HG02852 (cell line): Measurements from ENCODE around the gene CUX1.

Source experiments
- ATAC-seq: cut with Tn5 transposase; IDR thresholded peaks from one replicate; pipeline ENCODE4 v1.9.1; 2021; ENCODE audit warnings: mild to moderate bottlenecking, moderate library complexity; ENCODE audit not compliant: unreplicated experiment

CUX1 gene

GRCh38 chr7:101934618-101935017 lies 117.2 kb downstream of the CUX1 start:
- no peak for ATAC-seq

DNA sequence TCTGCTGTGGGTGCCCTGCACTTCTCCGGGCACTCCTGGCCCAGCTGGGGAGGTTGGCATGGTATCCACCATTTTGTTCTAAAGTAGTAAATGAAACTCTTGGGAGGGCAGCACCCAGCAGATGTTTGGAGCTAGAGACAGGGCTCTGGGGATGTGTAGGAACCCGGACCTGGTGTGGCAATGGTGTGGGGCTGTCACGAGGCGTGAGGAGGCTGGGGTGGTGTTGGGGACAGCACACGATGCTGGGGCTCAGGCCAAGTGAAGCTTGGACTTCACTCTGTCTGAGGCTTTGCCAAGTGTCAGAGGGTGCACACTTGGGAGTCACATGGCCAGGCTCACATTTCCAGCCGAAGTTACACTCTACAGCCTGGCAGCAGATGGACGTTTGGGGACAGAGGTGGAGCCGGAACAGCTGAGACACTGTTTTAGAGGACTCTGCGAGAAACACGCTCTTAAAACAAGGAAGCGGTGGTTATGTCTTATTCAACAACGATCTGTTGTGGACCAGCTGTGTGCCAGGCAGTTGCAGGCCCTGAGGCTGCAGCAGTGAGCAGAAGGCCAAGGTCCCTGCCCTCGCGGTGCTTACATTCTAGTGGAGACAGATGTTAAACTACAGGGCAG lies 118.2 kb downstream of the CUX1 start:
- no peak for ATAC-seq

DNA sequence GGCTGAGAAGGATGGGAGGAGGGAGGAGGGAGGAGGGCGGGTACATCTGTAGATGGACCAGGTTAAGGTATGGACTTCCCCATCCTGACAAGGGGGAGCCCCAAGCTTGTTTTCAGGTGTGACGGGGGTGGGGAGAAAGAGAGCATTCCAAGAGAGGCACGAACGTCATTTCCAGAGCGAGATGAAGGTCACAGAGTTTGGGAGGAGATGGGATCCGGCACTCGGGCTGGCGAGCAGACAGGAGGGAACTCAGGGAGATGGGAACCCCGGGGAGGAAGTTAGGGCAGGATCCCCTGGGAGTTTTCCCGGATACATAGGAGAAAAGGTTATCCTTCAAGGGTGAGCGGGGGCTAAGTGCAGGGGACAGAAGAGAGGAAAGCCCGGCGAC lies 118.8 kb downstream of the CUX1 start:
- ATAC-seq = no peak

DNA sequence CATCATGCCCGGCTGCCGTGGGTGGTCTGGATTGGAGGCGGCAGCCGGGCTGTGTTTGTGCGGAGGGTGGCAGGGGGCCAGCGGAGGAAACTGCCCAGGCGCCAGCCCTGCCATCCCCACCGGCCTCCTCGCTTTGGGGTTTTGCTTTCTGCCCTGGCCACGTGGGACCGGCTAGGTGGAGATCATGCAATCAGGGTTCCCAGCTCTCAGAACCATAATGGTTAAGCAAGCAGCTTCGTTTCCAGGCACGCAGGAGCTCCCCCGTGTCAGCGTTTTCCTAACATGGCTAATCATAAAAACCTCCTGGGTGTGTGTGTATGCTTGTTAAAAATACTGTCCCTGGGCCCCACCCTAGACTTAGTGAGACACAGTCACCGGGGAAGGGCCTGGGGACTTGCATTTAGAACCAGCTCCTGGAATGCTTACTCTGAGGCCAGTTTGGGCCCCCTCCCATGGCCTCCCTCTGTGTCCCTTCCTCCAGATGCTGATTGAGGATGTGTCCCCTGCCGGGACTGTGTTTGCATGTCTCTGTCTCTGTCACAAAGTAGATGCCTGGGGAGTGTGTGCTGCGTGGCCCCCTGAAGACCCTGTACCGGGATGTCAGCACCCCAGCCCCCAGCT lies 119.3 kb downstream of the CUX1 start:
- no peak for ATAC-seq

DNA sequence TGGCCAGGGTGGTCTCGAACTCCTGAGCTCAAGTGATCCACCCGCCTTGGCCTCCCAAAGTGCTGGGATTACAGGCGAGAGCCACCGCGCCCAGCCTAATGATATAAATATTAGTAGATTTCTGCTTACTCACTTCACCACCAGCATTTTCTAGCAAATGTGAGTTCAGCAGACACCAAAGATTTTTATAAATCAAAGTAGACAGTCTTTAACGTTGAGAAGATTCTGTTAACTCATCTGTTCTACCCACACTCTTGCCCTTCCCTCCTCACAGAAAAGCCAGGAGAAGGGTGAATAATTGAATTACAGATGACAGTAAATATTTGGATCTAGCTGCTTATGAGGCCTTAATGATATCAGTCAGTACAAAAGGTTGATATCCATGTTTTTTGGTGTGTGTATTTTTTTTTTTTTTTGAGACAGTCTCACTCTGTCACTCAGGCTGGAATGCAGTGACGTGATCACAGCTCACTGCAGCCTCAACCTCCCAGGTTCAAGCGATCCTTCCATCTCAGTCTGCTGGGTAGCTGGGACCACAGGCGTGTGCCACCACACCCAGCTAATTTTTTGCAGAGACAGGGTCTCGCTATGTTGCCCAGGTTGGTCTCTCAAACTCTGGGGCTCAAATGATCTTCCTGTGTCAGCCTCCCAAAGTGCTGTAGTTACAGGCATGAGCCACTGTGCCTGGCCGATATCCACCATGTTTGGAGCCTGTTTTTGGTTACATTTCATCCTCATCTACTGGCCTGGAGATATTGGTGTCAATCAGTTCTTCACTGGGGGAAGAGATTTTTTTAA lies 120.5 kb downstream of the CUX1 start:
- ATAC-seq = no peak

DNA sequence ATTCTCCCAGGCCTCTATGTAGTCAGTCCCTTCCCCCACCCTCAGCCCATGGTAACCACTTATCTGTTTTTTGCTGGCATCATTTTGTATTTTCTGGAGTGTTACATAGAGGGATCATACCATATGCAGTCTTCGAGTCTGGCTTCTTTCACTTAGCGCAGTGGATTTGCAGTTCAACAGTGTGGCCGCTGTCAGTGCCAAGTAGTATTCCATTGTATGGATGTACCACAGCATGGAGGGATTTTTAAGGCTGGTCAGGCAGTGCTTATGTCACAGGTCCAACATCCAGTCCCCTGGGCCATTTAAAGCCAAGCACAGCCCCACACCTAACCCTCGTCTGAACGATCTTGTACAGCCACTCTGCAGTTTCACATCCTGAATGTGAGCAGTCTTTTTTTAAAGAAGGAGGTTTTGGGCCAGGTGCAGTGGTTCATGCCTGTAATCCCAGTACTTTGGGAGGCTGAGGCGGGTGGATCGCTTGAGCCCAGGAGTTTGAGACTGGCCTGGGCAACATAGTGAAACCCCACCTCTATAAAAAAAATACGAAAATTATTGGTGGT lies 121.8 kb downstream of the CUX1 start:
- peak; percentile 74 for ATAC-seq

GRCh38 chr7:101940151-101940550 lies 122.7 kb downstream of the CUX1 start:
- ATAC-seq = no peak

- ATAC-seq = no peak
Observed at GRCh38 chr7:101940830-101941229, 123.4 kb downstream of the CUX1 start.

DNA sequence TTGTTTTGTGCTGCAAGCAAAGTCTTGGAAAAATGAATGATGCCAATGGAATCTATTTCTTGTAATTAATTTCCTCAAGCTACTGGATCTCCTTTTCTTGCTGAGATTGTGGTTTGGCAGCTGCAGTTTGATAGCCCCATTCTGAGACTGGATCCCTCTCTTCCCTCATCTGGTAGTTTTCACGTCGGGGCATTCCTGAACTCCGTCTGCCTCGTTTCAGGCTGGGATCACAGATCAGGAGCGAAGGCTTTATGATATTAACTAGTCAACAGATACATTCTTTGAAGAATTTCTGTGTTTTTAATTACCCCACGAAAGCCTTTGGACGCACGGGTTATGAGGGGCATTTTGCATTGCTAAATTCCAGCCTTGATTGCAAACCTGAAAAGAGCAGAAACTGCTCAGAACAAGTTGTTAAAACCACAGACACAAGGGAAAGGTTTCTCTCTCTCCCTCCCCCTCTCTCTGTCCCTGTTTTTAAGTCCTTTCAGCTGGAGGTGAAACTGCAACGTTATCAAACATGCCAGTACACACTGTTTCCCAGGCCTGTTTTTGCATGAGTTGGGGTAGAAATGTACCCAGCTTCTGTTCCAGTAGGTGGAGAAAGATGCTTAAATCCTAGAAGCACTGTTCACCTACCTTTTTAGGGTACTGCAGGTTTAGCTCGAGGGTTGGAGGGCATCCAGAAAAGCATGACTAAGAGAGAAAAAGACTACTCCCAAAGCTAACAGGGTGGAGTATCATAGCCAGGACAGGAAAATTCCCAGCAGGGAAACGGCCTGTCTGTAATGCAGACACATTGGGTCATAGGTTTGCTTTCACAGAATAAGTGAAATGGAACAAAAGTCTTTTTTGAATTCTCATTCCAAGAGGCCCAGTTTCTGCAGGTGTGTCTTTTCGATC lies 124.3 kb downstream of the CUX1 start:
- ATAC-seq = no peak

DNA sequence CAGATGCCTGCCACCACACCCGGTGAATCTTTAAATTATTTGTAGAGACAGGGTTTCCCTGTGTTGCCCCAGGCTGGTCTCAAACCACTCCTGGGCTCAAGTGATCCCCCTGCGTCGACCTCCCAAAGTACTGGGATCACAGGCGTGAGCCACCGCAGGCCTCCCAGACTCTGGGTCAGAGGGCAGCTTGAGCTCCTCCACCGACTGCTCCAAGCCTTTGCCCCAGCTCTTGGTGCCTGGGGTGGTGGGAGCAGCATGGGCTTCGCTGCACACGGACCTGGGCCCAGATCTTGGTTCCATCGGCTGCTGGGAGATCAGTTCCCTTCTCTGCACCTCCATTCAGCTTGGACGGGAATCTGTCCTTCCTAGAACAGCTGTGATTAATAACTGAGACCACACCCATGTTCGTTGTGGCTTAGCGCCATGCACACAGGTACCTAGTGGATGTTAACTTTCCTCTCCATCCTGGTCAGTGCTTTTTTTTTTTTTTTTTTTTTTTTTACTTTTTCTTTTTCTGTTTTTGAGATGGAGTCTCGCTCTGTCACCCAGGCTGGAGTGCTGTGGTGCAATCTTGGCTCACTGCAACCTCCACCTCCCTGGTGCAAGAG lies 125.3 kb downstream of the CUX1 start:
- no peak for ATAC-seq

DNA sequence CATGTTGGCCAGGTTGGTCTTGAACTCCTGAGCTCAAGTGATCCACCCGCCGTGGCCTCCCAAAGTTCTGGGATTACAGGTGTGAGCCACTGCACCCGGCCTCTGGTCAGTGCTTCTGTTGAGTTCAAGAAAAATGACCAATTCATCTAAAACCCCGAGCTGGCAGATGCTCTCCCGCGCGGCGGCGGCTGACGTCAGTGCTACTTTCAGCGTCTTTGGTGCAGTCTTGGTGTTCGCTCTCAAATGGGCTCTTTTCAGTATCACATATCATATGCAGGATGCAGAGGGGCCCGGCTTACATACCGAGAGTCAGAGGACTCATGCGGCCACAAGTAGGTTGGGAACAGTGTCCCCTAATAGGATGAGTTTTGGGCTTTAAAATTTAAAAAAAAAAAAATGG lies 125.9 kb downstream of the CUX1 start:
- ATAC-seq = no peak

GRCh38 chr7:101943889-101944600 lies 126.6 kb downstream of the CUX1 start:
- no peak for ATAC-seq

- no peak for ATAC-seq
Observed at GRCh38 chr7:101944611-101945010, 127.2 kb downstream of the CUX1 start.

DNA sequence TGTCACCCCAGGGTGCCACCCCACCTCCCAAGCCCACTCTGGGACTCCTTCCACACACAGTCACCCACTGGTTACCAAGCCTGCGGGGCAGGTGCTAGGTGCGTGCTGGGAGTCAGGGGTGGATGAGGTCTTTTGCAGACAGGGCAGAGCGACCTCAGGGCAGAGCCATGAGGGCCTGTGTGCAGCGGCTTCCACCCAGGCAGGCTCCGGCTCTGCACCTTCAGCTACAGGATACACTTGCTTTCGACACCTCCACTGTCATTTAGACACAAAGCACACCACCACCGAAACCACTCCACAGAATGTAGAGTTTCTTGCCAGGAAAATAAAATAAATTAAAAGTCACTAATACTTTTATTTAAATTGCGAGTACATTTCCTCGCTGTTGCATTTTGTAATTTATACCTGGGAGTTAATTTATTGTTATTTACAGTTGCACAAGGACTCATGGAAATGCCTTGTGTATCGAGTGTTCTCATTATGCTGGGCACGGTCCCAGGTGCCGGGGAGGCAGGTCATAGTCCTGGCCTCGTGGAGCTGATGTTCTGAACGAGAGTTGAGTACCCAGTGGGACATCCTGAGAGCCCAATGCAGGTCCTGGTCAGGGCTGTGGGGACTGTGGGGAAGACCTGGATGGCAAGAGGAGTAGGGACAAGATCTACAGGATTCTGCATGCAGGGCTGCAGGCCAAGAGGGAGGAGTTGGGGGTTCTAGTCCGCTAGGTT lies 127.8 kb downstream of the CUX1 start:
- no peak for ATAC-seq

DNA sequence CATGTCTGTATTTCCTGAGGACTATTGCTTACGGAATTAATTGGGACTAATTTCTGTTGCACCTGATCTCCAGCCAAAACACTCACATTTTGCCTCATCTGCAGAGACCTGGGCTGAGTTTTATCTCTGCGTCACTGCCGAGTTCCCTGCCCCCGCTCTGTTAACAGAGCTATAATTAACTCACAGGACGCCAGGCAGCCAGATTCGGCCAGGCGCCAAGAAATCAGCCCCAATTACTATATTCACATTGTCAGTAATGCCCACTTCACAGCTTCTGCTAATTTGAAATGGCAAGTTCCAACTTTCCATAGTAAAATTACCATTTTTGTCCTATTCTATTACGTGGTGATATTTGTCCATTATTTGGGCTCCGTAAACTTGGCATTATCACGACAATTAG lies 130.5 kb downstream of the CUX1 start:
- ATAC-seq = no peak

DNA sequence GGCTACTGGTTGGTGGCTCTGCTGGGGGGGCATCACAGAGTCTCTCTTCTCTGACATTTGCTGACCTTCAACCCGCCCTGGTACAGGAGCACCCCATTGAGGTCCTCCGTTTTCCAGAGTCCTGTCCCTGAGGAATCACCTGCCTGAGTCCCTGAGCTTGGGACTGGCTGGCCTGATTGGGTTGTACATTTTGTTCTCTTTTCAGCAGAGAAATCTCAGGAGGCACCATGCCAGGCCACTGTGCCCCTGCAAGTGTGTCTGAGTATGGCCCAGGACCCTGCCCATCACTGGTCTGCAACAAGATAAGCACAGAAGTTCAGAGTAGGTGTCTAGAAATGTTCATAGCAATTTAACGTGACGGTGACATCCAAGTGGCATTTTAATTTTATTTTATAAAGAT lies 131.2 kb downstream of the CUX1 start:
- ATAC-seq = no peak

- ATAC-seq = no peak
Observed at GRCh38 chr7:101950450-101951119, 133.2 kb downstream of the CUX1 start.

- no peak for ATAC-seq
Observed at GRCh38 chr7:101951757-101952156, 134.3 kb downstream of the CUX1 start.
